K562 (cell line): ENCODE results near the gene RNF31. TPM values are rescaled to one million over a fixed set of nuclear protein-coding genes. Genes with fewer than 3 reads are reported as not detected.

Experiments used
- ATF1 ChIP-seq, 2 experiments: fragments of 450-650 bp in 1 of 2; IDR thresholded peaks; 2 replicates each; pipeline ENCODE4 v1.6.1; 2016; ENCODE audit warnings: missing compliant biosample characterization in 1 of 2, missing genetic modification characterization in 1 of 2
- FOXM1 ChIP-seq, 2 experiments: fragments of 450-650 bp in 1 of 2; sonication (generic) in 1 of 2; formaldehyde crosslinking in 1 of 2; IDR thresholded peaks; 2 replicates each; pipeline versions ENCODE4 v1.6.1 to v1.9.0; 2017 to 2022; ENCODE audit warnings: low read depth in 2 of 2, mild to moderate bottlenecking in 2 of 2, missing genetic modification reagents in 1 of 2, moderate library complexity in 1 of 2
- MTA1 ChIP-seq: fragments of 450-650 bp; IDR thresholded peaks from 2 replicates; pipeline ENCODE4 v1.6.1; 2017; ENCODE audit warnings: borderline replicate concordance
- RREB1 ChIP-seq: fragments of 250-450 bp; sonication (Bioruptor Pico); IDR thresholded peaks from 2 replicates; pipeline ENCODE4 v1.4.0; 2020
- TSHZ1 ChIP-seq: fragments of 250-450 bp; sonication (Bioruptor Pico); IDR thresholded peaks from 2 replicates; pipeline ENCODE4 v1.4.0; 2020; ENCODE audit warnings: mild to moderate bottlenecking, moderate library complexity
- ZFP30 ChIP-seq: fragments of 250-450 bp; sonication (Bioruptor Pico); IDR thresholded peaks from 2 replicates; pipeline ENCODE4 v1.8.0; 2022; ENCODE audit warnings: moderate library complexity, mild to moderate bottlenecking, inconsistent platforms, borderline replicate concordance
- ZNF318 ChIP-seq, 2 experiments: fragments of 450-650 bp; IDR thresholded peaks; 2 replicates each; pipeline ENCODE4 v1.6.1; 2016; ENCODE audit warnings: mild to moderate bottlenecking in 2 of 2, borderline replicate concordance in 1 of 2, low read depth in 1 of 2, moderate library complexity in 1 of 2
- polyA plus RNA-seq, 8 experiments: library from polyadenylated mRNA; depleted of rRNA in 4 of 8; stranded (reverse) in 5 of 8; unstranded in 3 of 8; fragments of >200 nt; fragmentation: Nextera tagmentation in 2 of 8; fragmentation: Illumina TruSeq in 1 of 8; extraction: Ambion mirVana in 2 of 8; extraction: Trizol in 1 of 8; gene quantifications; 2 replicates each; pipeline versions ENCODE4 v1.2.1 to v1.2.3, GENCODE V29; 2011 to 2014; ENCODE audit warnings: inconsistent platforms in 1 of 8, missing spikeins in 1 of 8
- total RNA-seq, 7 experiments: library from RNA; depleted of rRNA in 6 of 7; stranded (reverse); fragments of >200 nt in 6 of 7; fragmentation: Illumina TruSeq in 2 of 7; extraction: Trizol in 2 of 7; gene quantifications; 2 replicates each; pipeline versions ENCODE4 v1.2.1 to v1.2.3, GENCODE V29; 2011 to 2021; ENCODE audit warnings: low replicate concordance in 1 of 7

RNF31 gene
- total and polyA plus RNA-seq, 9 of the 15 experiments (the other 6 are each of a cell fraction or from before 2014, with no cell fraction given), result 3.1 to 47.6 (median 19.1) TPM

- TF ChIP-seq ZNF318 (IDR thresholded peaks at IDR 0.05; ENCODE audit: borderline replicate concordance in 1 of 2, low read depth in 1 of 2) (no peak), ZFP30 (CRISPR knock-in tag) (no peak), ATF1 (CRISPR knock-in tag; IDR thresholded peaks at IDR 0.05) (no peak), ATF1 (tag; IDR thresholded peaks at IDR 0.05) (peak; percentile 64), FOXM1 (IDR thresholded peaks at IDR 0.05; ENCODE audit: low read depth) (peak; percentile 87), FOXM1 (CRISPR knock-in tag; IDR thresholded peaks at IDR 0.05; ENCODE audit: low read depth) (no peak), RREB1 (CRISPR knock-in tag) (no peak), TSHZ1 (CRISPR knock-in tag) (no peak), MTA1 (no peak)
These were observed 6.0 kb upstream of the RNF31 start, which contains the start of gene EMC9 (continued) for GRCh38 chr14:24141097-24141880.
